Lower lobe of right lung (tissue), 2 donors: ENCODE measurements around the gene MAD2L2. TPM values are rescaled to one million over a fixed set of nuclear protein-coding genes. Genes with fewer than 3 reads are reported as not detected.

Source experiments
- ATAC-seq, 2 donors: fragments of 200-7000 bp; cut with Tn5 transposase; one replicate each; pipeline ENCODE4 v1.9.1; 2020 to 2022; ENCODE audit warnings: mild to moderate bottlenecking in 2 of 2, moderate library complexity in 2 of 2
- DNase-seq: peaks from one replicate; pipeline ENCODE4 v3.0.0-alpha.2; 2020
- H3K27ac ChIP-seq: fragments of 200-600 bp; one replicate; pipeline ENCODE4 v1.8.0; 2022
- H3K27me3 ChIP-seq: fragments of 200-600 bp; one replicate; pipeline ENCODE4 v1.8.0; 2022; ENCODE audit warnings: low read depth
- H3K36me3 ChIP-seq: fragments of 200-600 bp; one replicate; pipeline ENCODE4 v1.8.0; 2022; ENCODE audit warnings: mild to moderate bottlenecking
- H3K4me1 ChIP-seq: fragments of 200-600 bp; one replicate; pipeline ENCODE4 v1.8.0; 2022
- H3K4me3 ChIP-seq: fragments of 200-600 bp; one replicate; pipeline ENCODE4 v1.8.0; 2022; ENCODE audit warnings: mild to moderate bottlenecking
- H3K9me3 ChIP-seq: fragments of 200-600 bp; one replicate; pipeline ENCODE4 v1.8.0; 2022
- CTCF ChIP-seq: fragments of 200-600 bp; IDR thresholded peaks from one replicate; pipeline ENCODE4 v1.8.0; 2022; ENCODE audit warnings: antibody characterized with exemption, mild to moderate bottlenecking
- intact Hi-C: fragments of 100-400 bp; cut with DNase I; formaldehyde crosslinking; loops from one replicate; pipeline ENCODE4 v1.11.0; 2022
- total RNA-seq: library from RNA; stranded (reverse); fragmentation: NEBNext Ultra II Directional; extraction: Animal tissue kit (Norgen Biotek cat#: 25700); gene quantifications from one replicate; pipeline ENCODE4 v1.2.1, GENCODE V29; 2021
- donor health status: DM: no; HTN: yes; CAD: no; lungs with severe emphysema.

Gene MAD2L2
- total RNA-seq, 1 donor from 2014 or later, result 20.8 TPM

- Histone ChIP-seq H3K27me3 (peaks cover 16% of the 10 kb centered on the region), H3K27ac (no peak overlapping the region), H3K36me3 (no peaks in the 10 kb centered on the region), H3K4me3 (no peak overlapping the region), H3K4me1 (no peaks in the 10 kb centered on the region), H3K9me3 (no peaks in the 10 kb centered on the region)
- DNase-seq, result no peak
- intact Hi-C loops, result loop anchor here (10.0 kb wide), 1 partner anchor 47 kb away; the partner anchor contains the start of gene FBXO6
- TF ChIP-seq CTCF, result no peak
- no peak for ATAC-seq
Observed at GRCh38 chr1:11711490-11711889, 30.5 kb upstream of the MAD2L2 start.

GRCh38 chr1:11708554-11709350 is 27.8 kb upstream of the MAD2L2 start:
- H3K36me3 ChIP-seq, result no peaks in the 10 kb centered on the region
- TF ChIP-seq CTCF, result no peak
- no peak for DNase-seq
- no peak for ATAC-seq
- intact Hi-C loops, result no loop called here
- H3K4me1 ChIP-seq, result no peaks in the 10 kb centered on the region
- no peak overlapping the region for H3K4me3 ChIP-seq
- H3K9me3 ChIP-seq, result no peaks in the 10 kb centered on the region
- H3K27ac ChIP-seq, result no peak overlapping the region
- peaks cover 28% of the 10 kb centered on the region for H3K27me3 ChIP-seq

GRCh38 chr1:11707621-11708276 is 26.8 kb upstream of the MAD2L2 start:
- H3K4me3 ChIP-seq, result no peak overlapping the region
- H3K4me1 ChIP-seq, result no peaks in the 10 kb centered on the region
- peaks cover 28% of the 10 kb centered on the region for H3K27me3 ChIP-seq
- no peaks in the 10 kb centered on the region for H3K9me3 ChIP-seq
- peak; percentile 30 to 50 for ATAC-seq
- H3K27ac ChIP-seq, result no peak overlapping the region
- DNase-seq, result peak; percentile 64
- TF ChIP-seq CTCF, result no peak
- H3K36me3 ChIP-seq, result no peaks in the 10 kb centered on the region
- intact Hi-C loops, result no loop called here

- H3K9me3 ChIP-seq, result no peaks in the 10 kb centered on the region
- TF ChIP-seq CTCF, result no peak
- no peak for DNase-seq
- H3K36me3 ChIP-seq, result no peaks in the 10 kb centered on the region
- no peaks in the 10 kb centered on the region for H3K4me1 ChIP-seq
- peaks cover 28% of the 10 kb centered on the region for H3K27me3 ChIP-seq
- intact Hi-C loops, result no loop called here
- no peak overlapping the region for H3K27ac ChIP-seq
- no peak overlapping the region for H3K4me3 ChIP-seq
- ATAC-seq, result no peak
Observed at GRCh38 chr1:11706292-11706691, 25.3 kb upstream of the MAD2L2 start.

- no peak for TF ChIP-seq CTCF
- Histone ChIP-seq H3K27ac (no peak overlapping the region), H3K4me1 (no peaks in the 10 kb centered on the region), H3K4me3 (no peak overlapping the region), H3K27me3 (peaks cover 32% of the 10 kb centered on the region), H3K36me3 (no peaks in the 10 kb centered on the region), H3K9me3 (no peaks in the 10 kb centered on the region)
- ATAC-seq, result no peak
- intact Hi-C loops, result no loop called here
- DNase-seq, result no peak
Observed at GRCh38 chr1:11705596-11705995, 24.6 kb upstream of the MAD2L2 start.
